A549 (cell line): Measurements from ENCODE around the gene CD82.

Experiments
- BHLHE40 ChIP-seq: IDR thresholded peaks from 2 replicates; pipeline ENCODE4 v1.6.1; 2012; ENCODE audit warnings: low read depth, low read length, inconsistent platforms
- FOSB ChIP-seq: fragments of 250-450 bp; sonication (Bioruptor Pico); IDR thresholded peaks from 2 replicates; pipeline ENCODE4 v1.5.0; 2020; ENCODE audit warnings: mild to moderate bottlenecking, moderate library complexity
- KDM5A ChIP-seq: fragments of 200-600 bp; sonication (generic); IDR thresholded peaks from 2 replicates; pipeline ENCODE4 v1.6.1; 2016; ENCODE audit warnings: antibody characterized with exemption, mild to moderate bottlenecking
- MAFK ChIP-seq: fragments of 450-650 bp; IDR thresholded peaks from 2 replicates; pipeline ENCODE4 v1.6.1; 2014; ENCODE audit not compliant: partially characterized antibody
- POLR2A ChIP-seq: IDR thresholded peaks from 2 replicates; pipeline ENCODE4 v1.6.1; 2012; ENCODE audit warnings: mild to moderate bottlenecking, low read length
- RAD21 ChIP-seq, 2 experiments: fragments of >200 bp in 1 of 2; sonication (Bioruptor Twin) in 1 of 2; formaldehyde crosslinking in 1 of 2; IDR thresholded peaks in 1 of 2; conservative IDR thresholded peaks in 1 of 2; 2 replicates in 1 of 2; 3 replicates in 1 of 2; pipeline ENCODE4 v1.6.1; 2012 to 2018; ENCODE audit warnings: inconsistent platforms in 1 of 2
- RFX5 ChIP-seq: fragments of 450-650 bp; IDR thresholded peaks from 2 replicates; pipeline ENCODE4 v1.7.1; 2014; ENCODE audit warnings: antibody characterized with exemption, mild to moderate bottlenecking, moderate library complexity
- SREBF2 ChIP-seq: fragments of 450-650 bp; IDR thresholded peaks from 2 replicates; pipeline ENCODE4 v1.6.1; 2014; ENCODE audit warnings: mild to moderate bottlenecking, moderate library complexity
- TF ChIP-seq, protein P1 (sequence below): IDR thresholded peaks from 2 replicates; pipeline ENCODE4 v1.6.1; 2012
- TF ChIP-seq, protein P2 (sequence below): fragments of >200 bp; sonication (Bioruptor Twin); formaldehyde crosslinking; IDR thresholded peaks from 3 replicates; pipeline ENCODE4 v1.5.1; 2016
- TF ChIP-seq, protein P3 (sequence below): IDR thresholded peaks from 2 replicates; pipeline ENCODE4 v1.6.1; 2012

DNA sequence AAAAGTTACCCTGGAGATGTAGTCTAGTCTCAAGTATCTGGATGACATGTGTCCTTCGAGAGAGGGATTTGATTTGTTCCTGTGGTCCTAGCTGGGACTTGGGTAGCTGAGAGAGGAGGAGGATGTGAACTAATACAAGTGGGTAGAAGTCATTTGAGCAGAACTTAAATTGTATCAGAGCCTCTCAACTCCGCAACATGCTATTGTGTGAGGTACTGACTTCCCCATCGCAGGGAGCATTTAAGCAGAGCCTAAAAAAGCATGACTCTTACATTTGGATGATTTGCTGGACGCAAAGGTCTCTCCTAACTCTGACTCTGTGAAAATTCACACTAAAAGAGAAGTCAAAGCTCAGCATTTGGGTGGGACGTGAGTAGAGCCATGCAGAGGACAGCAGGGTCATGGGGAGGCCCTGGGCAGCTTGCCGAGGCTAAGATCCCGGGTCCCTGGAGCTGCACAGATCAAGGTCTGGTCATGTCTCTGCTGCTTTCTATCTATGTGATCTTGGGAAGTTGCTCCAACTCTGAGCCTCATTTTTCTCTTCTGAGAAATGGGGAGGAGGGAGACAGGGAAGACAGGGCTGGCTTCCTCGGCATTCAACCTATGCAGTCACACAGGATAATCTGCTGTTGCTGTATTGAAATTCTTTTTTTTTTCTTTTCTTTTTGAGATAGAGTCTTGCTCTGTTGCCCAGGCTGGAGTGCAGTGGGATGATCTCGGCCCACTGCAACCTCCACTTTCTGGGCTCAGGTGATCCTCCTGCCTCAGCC is 44.9 kb downstream of the CD82 start:
- no peak for TF ChIP-seq BHLHE40
- no peak for TF ChIP-seq RAD21 (conservative IDR thresholded peaks at IDR 0.05 in 1 of 2, IDR thresholded peaks at IDR 0.05 in 1 of 2)
- TF ChIP-seq, protein P1, sequence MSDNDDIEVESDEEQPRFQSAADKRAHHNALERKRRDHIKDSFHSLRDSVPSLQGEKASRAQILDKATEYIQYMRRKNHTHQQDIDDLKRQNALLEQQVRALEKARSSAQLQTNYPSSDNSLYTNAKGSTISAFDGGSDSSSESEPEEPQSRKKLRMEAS: no peak
- no peak for TF ChIP-seq MAFK
- no peak for TF ChIP-seq POLR2A
- TF ChIP-seq RFX5: no peak
- TF ChIP-seq, protein P2, sequence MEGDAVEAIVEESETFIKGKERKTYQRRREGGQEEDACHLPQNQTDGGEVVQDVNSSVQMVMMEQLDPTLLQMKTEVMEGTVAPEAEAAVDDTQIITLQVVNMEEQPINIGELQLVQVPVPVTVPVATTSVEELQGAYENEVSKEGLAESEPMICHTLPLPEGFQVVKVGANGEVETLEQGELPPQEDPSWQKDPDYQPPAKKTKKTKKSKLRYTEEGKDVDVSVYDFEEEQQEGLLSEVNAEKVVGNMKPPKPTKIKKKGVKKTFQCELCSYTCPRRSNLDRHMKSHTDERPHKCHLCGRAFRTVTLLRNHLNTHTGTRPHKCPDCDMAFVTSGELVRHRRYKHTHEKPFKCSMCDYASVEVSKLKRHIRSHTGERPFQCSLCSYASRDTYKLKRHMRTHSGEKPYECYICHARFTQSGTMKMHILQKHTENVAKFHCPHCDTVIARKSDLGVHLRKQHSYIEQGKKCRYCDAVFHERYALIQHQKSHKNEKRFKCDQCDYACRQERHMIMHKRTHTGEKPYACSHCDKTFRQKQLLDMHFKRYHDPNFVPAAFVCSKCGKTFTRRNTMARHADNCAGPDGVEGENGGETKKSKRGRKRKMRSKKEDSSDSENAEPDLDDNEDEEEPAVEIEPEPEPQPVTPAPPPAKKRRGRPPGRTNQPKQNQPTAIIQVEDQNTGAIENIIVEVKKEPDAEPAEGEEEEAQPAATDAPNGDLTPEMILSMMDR: no peak
- TF ChIP-seq SREBF2: no peak
- no peak for TF ChIP-seq KDM5A
- no peak for TF ChIP-seq FOSB (CRISPR knock-in tag)
- TF ChIP-seq, protein P3, sequence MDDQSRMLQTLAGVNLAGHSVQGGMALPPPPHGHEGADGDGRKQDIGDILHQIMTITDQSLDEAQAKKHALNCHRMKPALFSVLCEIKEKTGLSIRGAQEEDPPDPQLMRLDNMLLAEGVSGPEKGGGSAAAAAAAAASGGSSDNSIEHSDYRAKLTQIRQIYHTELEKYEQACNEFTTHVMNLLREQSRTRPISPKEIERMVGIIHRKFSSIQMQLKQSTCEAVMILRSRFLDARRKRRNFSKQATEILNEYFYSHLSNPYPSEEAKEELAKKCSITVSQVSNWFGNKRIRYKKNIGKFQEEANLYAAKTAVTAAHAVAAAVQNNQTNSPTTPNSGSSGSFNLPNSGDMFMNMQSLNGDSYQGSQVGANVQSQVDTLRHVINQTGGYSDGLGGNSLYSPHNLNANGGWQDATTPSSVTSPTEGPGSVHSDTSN: no peak
